Neuronal stem cell (in vitro differentiated cells): ENCODE data around the gene RUFY2.
"Not testable (repeated sequence)": the region's sequence is repeated elsewhere in the genome, so short reads cannot be mapped to it uniquely, and the experiment has no call there.

Experiments used
- DNase-seq: peaks from one replicate; pipeline ENCODE4 v3.0.0-alpha.2; 2013; ENCODE audit warnings: low spot score
- H2AFZ ChIP-seq: one replicate; pipeline ENCODE4 v1.6.1; 2013; ENCODE audit warnings: mild to moderate bottlenecking, low read length, inconsistent platforms
- H2AK5ac ChIP-seq: 2 replicates; pipeline ENCODE4 v1.6.1; 2013; ENCODE audit warnings: low read depth, mild to moderate bottlenecking, inconsistent platforms, low read length, moderate library complexity, mixed read lengths
- H2BK120ac ChIP-seq: 2 replicates; pipeline ENCODE4 v1.6.1; 2013; ENCODE audit warnings: low read depth, mild to moderate bottlenecking, inconsistent platforms, low read length, moderate library complexity, mixed read lengths
- H2BK12ac ChIP-seq: one replicate; pipeline ENCODE4 v1.6.1; 2013; ENCODE audit warnings: low read length, inconsistent platforms
- H2BK15ac ChIP-seq: 2 replicates; pipeline ENCODE4 v1.6.1; 2013; ENCODE audit warnings: mild to moderate bottlenecking, low read length, inconsistent platforms, mixed read lengths
- H2BK5ac ChIP-seq: one replicate; pipeline ENCODE4 v1.6.1; 2013; ENCODE audit warnings: inconsistent platforms, mild to moderate bottlenecking, low read length, moderate library complexity
- H3K14ac ChIP-seq: one replicate; pipeline ENCODE4 v1.6.1; 2013; ENCODE audit warnings: low read length, inconsistent platforms
- H3K18ac ChIP-seq: 2 replicates; pipeline ENCODE4 v1.6.1; 2013; ENCODE audit warnings: low read length, inconsistent platforms
- H3K23ac ChIP-seq: 2 replicates; pipeline ENCODE4 v1.6.1; 2013; ENCODE audit warnings: low read depth, mild to moderate bottlenecking, mixed read lengths, low read length, inconsistent platforms; ENCODE audit not compliant: poor library complexity
- H3K27ac ChIP-seq: replicated peaks from 3 replicates; pipeline ENCODE4 v1.5.1; 2013; ENCODE audit warnings: low read length, inconsistent platforms
- H3K27me3 ChIP-seq, 3 experiments: 2 replicates each; pipeline ENCODE4 v1.6.1; 2013; ENCODE audit warnings: low read length in 3 of 3, mild to moderate bottlenecking in 2 of 3, inconsistent platforms in 1 of 3, low read depth in 1 of 3, mixed read lengths in 1 of 3, moderate library complexity in 1 of 3; ENCODE audit not compliant: control insufficient read depth in 3 of 3, insufficient read depth in 3 of 3
- H3K36me3 ChIP-seq, 2 donors: replicated peaks in 1 of 2; 2 replicates each; pipeline ENCODE4 v1.6.1; 2013; ENCODE audit warnings: low read length in 2 of 2; ENCODE audit not compliant: control insufficient read depth in 2 of 2, insufficient read depth in 2 of 2
- H3K4ac ChIP-seq: 2 replicates; pipeline ENCODE4 v1.6.1; 2013; ENCODE audit warnings: inconsistent platforms, mild to moderate bottlenecking, low read length, moderate library complexity
- H3K4me1 ChIP-seq, 2 donors: 1 replicate in 1 of 2; 2 replicates in 1 of 2; pipeline ENCODE4 v1.6.1; 2013; ENCODE audit warnings: low read length in 2 of 2, low read depth in 1 of 2; ENCODE audit not compliant: control insufficient read depth in 2 of 2, insufficient read depth in 1 of 2
- H3K4me2 ChIP-seq: one replicate; pipeline ENCODE4 v1.6.1; 2013; ENCODE audit warnings: mild to moderate bottlenecking, low read length, inconsistent platforms; ENCODE audit not compliant: insufficient read depth, poor library complexity, severe bottlenecking
- H3K4me3 ChIP-seq, 2 donors: 2 replicates each; pipeline ENCODE4 v1.5.1; 2013; ENCODE audit warnings: low read length in 2 of 2, mild to moderate bottlenecking in 2 of 2, inconsistent platforms in 1 of 2, moderate library complexity in 1 of 2
- H3K79me1 ChIP-seq: one replicate; pipeline ENCODE4 v1.6.1; 2013; ENCODE audit warnings: low read depth, mild to moderate bottlenecking, inconsistent platforms, low read length, moderate library complexity
- H3K9ac ChIP-seq: one replicate; pipeline ENCODE4 v1.6.1; 2013; ENCODE audit warnings: mild to moderate bottlenecking, low read depth, low read length, inconsistent platforms; ENCODE audit not compliant: poor library complexity
- H3K9me3 ChIP-seq, 2 donors: replicated peaks in 1 of 2; 2 replicates each; pipeline versions ENCODE3 to v1.6.1; 2013; ENCODE audit warnings: low read length in 2 of 2, mild to moderate bottlenecking in 2 of 2, inconsistent platforms in 1 of 2, low read depth in 1 of 2, mixed read lengths in 1 of 2, moderate library complexity in 1 of 2; ENCODE audit not compliant: control insufficient read depth in 2 of 2, insufficient read depth in 1 of 2
- H4K8ac ChIP-seq: one replicate; pipeline ENCODE4 v1.6.1; 2013; ENCODE audit warnings: low read depth, mild to moderate bottlenecking, inconsistent platforms, low read length, moderate library complexity
- H4K91ac ChIP-seq: one replicate; pipeline ENCODE4 v1.6.1; 2013; ENCODE audit warnings: low read length, low read depth, mild to moderate bottlenecking, inconsistent platforms; ENCODE audit not compliant: poor library complexity
- WGBS, 2 donors: extraction: QIAGEN DNeasy Blood & Tissue Kit; methylation state at CpG; one replicate each; pipeline ENCODE4 v1.1.7; 2013; ENCODE audit warnings: missing lambda C conversion rate in 2 of 2, mixed read lengths in 1 of 2; ENCODE audit not compliant: insufficient read length in 2 of 2, insufficient replicate concordance in 1 of 2; ENCODE audit errors: extremely low coverage in 2 of 2; 5-methylcytosine and 5-hydroxymethylcytosine counted together

The RUFY2 gene

GRCh38 chr10:68315582-68315981 is 91.5 kb downstream of the RUFY2 start:
- no peak overlapping the region for H2BK5ac ChIP-seq
- H3K4me2 ChIP-seq, result no peak overlapping the region
- no peaks in the 10 kb centered on the region for H3K36me3 ChIP-seq
- H3K14ac ChIP-seq, result no peak overlapping the region
- no peak overlapping the region for H2AFZ ChIP-seq
- no peaks in the 10 kb centered on the region for H3K4me1 ChIP-seq
- peak overlapping the region in 1 of 2 donors; percentile 67 for H3K4me3 ChIP-seq
- DNase-seq, result no peak
- no peak overlapping the region for H2BK12ac ChIP-seq
- H3K27ac ChIP-seq, result no peak overlapping the region
- H4K8ac ChIP-seq, result no peak overlapping the region
- no peak overlapping the region for H3K18ac ChIP-seq
- no CpG with 5 or more reads among the region's 1 CpG for WGBS, 2 donors
- H2AK5ac ChIP-seq, result no peak overlapping the region
- no peak overlapping the region for H3K23ac ChIP-seq
- H3K79me1 ChIP-seq, result no peaks in the 10 kb centered on the region
- H3K4ac ChIP-seq, result no peak overlapping the region
- no peak overlapping the region for H3K9ac ChIP-seq
- H2BK15ac ChIP-seq, result no peak overlapping the region
- H3K9me3 ChIP-seq, result peaks cover 4 to 10% of the 10 kb centered on the region in 2 donors
- H4K91ac ChIP-seq, result no peak overlapping the region
- no peak overlapping the region for H2BK120ac ChIP-seq
- H3K27me3 ChIP-seq, result no peaks in the 10 kb centered on the region

DNA sequence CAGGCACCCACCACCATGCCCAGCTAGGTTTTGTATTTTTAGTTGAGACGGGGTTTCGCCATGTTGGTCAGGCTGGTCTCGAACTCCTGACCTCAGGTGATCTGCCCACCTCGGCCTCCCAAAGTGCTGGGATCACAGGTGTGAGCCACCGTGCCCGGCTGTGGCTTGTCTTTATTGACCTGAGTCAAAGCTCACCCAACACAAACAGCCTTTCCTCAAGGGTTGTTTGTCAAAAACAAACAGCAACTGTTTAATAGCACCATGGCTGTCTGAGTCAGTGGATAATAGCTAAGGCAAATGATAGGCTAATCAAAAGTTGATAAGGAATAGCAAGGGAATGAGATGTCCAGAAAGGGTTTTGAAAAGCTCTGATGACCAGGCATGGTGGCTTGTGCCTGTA is 92.1 kb downstream of the RUFY2 start:
- not testable (repeated sequence) for H3K14ac ChIP-seq

DNA sequence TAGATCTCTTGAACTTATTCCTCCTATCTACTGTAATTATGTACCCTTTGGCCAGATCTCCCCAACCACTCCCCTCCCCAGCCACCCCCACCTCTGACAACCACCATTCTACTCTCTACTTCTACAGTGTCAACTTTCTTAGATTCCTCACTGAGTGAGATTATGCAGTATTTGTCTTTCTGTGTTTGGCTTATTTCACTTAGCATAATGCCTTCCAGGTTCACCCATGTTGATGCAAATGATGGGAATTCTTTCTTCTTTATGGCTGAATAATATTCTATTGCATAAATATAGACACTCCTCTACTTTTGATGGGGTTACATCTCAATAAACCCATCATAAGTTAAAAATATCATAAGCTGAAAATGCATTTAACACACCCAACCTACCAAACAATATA is 96.5 kb downstream of the RUFY2 start:
- H3K4me1 ChIP-seq, result no peaks in the 10 kb centered on the region
- H2AFZ ChIP-seq, result no peak overlapping the region
- no peak overlapping the region for H2AK5ac ChIP-seq
- DNase-seq, result no peak
- no peak overlapping the region for H3K27ac ChIP-seq
- H4K91ac ChIP-seq, result no peak overlapping the region
- no peak overlapping the region for H2BK120ac ChIP-seq
- no peak overlapping the region for H3K9ac ChIP-seq
- no peaks in the 10 kb centered on the region for H3K27me3 ChIP-seq
- H3K14ac ChIP-seq, result no peak overlapping the region
- H3K4me3 ChIP-seq, result no peak overlapping the region
- no peak overlapping the region for H3K4me2 ChIP-seq
- no peak overlapping the region for H2BK5ac ChIP-seq
- no peaks in the 10 kb centered on the region for H3K36me3 ChIP-seq
- H3K79me1 ChIP-seq, result no peaks in the 10 kb centered on the region
- no peak overlapping the region for H2BK15ac ChIP-seq
- H3K9me3 ChIP-seq, result peaks cover 0 to under 1% of the 10 kb centered on the region in 2 donors
- H3K23ac ChIP-seq, result no peak overlapping the region
- H2BK12ac ChIP-seq, result no peak overlapping the region
- no peak overlapping the region for H3K4ac ChIP-seq
- H3K18ac ChIP-seq, result no peak overlapping the region
- H4K8ac ChIP-seq, result no peak overlapping the region

More for the DNA sequence above, 92.1 kb downstream of the RUFY2 start:
- H3K36me3 ChIP-seq, H3K4me1 ChIP-seq, H4K8ac ChIP-seq, H4K91ac ChIP-seq, H3K4me2 ChIP-seq, H2BK5ac ChIP-seq, H3K23ac ChIP-seq, H3K27me3 ChIP-seq, DNase-seq, H2BK120ac ChIP-seq, H3K4me3 ChIP-seq, H2BK12ac ChIP-seq, H3K18ac ChIP-seq, H2AFZ ChIP-seq, H2AK5ac ChIP-seq, H3K9ac ChIP-seq, H3K27ac ChIP-seq, H3K4ac ChIP-seq, H3K79me1 ChIP-seq, H2BK15ac ChIP-seq: not testable (repeated sequence)
- peaks cover 4 to 10% of the 10 kb centered on the region in 2 donors for H3K9me3 ChIP-seq
- WGBS, 2 donors, result no CpG with 5 or more reads among the region's 6 CpGs

- Histone ChIP-seq H3K9me3 (no peaks in the 10 kb centered on the region), H3K36me3 (no peaks in the 10 kb centered on the region), H3K4me1 (no peaks in the 10 kb centered on the region), H4K91ac (no peak overlapping the region), H3K14ac (no peak overlapping the region), H3K27ac (no peak overlapping the region), H3K23ac (no peak overlapping the region), H3K18ac (no peak overlapping the region), H3K4me2 (no peak overlapping the region), H3K79me1 (no peaks in the 10 kb centered on the region), H2BK15ac (no peak overlapping the region), H2AFZ (no peak overlapping the region), H3K27me3 (no peaks in the 10 kb centered on the region), H4K8ac (no peak overlapping the region), H2BK120ac (no peak overlapping the region), H2BK5ac (no peak overlapping the region), H3K9ac (no peak overlapping the region), H2AK5ac (no peak overlapping the region), H3K4me3 (no peak overlapping the region), H3K4ac (no peak overlapping the region), H2BK12ac (no peak overlapping the region)
- no peak for DNase-seq
- WGBS, 2 donors, result no CpG with 5 or more reads among the region's 1 CpG
Observed at GRCh38 chr10:68305854-68306253, 101.2 kb downstream of the RUFY2 start.
